Measurements from ENCODE around the gene CBX6.

DNA sequence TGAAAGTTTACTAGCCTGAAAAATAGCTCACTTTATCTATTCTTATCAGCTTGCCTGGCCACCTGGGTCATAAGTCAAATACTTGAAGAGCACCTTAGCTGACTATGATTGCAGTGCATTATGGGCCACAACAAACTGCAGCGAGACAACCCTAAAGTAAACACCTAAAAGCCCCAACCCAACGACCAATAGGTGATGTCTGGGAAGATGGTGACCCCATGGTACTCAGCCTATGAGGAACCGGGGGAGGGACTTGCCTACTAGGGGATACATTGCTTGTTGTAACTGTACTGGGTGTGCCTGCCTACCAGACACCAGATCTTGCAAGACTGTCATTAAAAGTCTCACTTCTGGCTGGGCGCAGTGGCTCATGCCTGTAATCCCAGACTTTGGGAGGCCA, 49.8 kb upstream of the CBX6 start:
- TF ChIP-seq, protein P1, sequence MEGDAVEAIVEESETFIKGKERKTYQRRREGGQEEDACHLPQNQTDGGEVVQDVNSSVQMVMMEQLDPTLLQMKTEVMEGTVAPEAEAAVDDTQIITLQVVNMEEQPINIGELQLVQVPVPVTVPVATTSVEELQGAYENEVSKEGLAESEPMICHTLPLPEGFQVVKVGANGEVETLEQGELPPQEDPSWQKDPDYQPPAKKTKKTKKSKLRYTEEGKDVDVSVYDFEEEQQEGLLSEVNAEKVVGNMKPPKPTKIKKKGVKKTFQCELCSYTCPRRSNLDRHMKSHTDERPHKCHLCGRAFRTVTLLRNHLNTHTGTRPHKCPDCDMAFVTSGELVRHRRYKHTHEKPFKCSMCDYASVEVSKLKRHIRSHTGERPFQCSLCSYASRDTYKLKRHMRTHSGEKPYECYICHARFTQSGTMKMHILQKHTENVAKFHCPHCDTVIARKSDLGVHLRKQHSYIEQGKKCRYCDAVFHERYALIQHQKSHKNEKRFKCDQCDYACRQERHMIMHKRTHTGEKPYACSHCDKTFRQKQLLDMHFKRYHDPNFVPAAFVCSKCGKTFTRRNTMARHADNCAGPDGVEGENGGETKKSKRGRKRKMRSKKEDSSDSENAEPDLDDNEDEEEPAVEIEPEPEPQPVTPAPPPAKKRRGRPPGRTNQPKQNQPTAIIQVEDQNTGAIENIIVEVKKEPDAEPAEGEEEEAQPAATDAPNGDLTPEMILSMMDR (IDR thresholded peaks at IDR 0.05) = no peak
- no peak for TF ChIP-seq POLR2A (IDR thresholded peaks at IDR 0.05)

Measured in Peyer's patch (tissue), 4 donors.